Activated CD4-positive, alpha-beta memory T cell treated with anti-CD3 and anti-CD28 coated beads, Interleukin-2, amount 10 ng/mL, durations not matched to agents 7 days and 5 days (primary cell): ENCODE results near the gene DEK. TPM values are rescaled to one million over a fixed set of nuclear protein-coding genes. Genes with fewer than 3 reads are reported as not detected.

ENCODE experiments used
- CTCF ChIA-PET: fragments of 350-600 bp; sonication (Branson Sonifier 250); formaldehyde crosslinking; loops from one replicate; lab custom pipeline; 2021; ENCODE audit warnings: antibody characterized with exemption, inconsistent platforms; lab: Charles Lee
- POLR2A ChIA-PET: fragments of 350-600 bp; sonication (Branson Sonifier 250); formaldehyde crosslinking; loops from one replicate; lab custom pipeline; 2021; ENCODE audit warnings: antibody characterized with exemption; lab: Charles Lee
- DNase-seq: peaks from one replicate; pipeline ENCODE4 v3.0.0-alpha.2; 2020
- H3K27ac Mint-ChIP-seq: one replicate; pipeline ENCODE4 v1.8.0; 2021; ENCODE audit warnings: mild to moderate bottlenecking, mixed read lengths
- H3K27me3 Mint-ChIP-seq: one replicate; pipeline ENCODE4 v1.8.0; 2021; ENCODE audit warnings: mixed read lengths
- H3K36me3 Mint-ChIP-seq: one replicate; pipeline ENCODE4 v1.8.0; 2021; ENCODE audit warnings: low read depth, mixed read lengths
- H3K4me1 Mint-ChIP-seq: one replicate; pipeline ENCODE4 v1.8.0; 2021; ENCODE audit warnings: mixed read lengths
- H3K4me3 Mint-ChIP-seq: one replicate; pipeline ENCODE4 v1.8.0; 2021; ENCODE audit warnings: mild to moderate bottlenecking, mixed read lengths
- H3K9me3 Mint-ChIP-seq: one replicate; pipeline ENCODE4 v1.8.0; 2021; ENCODE audit warnings: mixed read lengths
- total RNA-seq, 2 experiments: library from RNA; stranded (reverse); gene quantifications; one replicate each; pipeline ENCODE4 v1.2.3, GENCODE V29; 2021

DEK gene
- total RNA-seq, 2 experiments from 2014 or later, result 194 to 203 TPM

DNA sequence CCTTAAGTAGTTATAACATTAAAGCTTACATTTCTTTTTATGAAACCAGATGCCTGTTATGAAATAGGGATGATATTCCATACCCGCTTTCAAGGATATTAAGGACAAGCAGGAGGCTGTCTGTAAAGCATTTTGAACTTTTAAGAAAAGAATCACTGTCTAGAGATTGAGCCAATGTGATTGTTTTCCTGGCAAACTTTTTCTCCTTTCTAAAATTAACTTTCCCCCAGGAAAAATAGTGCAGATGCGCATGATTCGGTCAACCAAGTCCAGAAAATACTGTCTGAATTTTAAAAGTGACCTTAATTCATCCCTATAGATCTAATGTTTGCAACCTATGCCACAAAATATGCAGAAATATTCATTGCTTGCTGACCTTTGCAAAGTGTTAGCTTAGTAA is 15.1 kb upstream of the DEK start:
- peaks cover 59% of the 10 kb centered on the region for H3K27me3 Mint-ChIP-seq
- no peaks in the 10 kb centered on the region for H3K36me3 Mint-ChIP-seq
- no peak overlapping the region for H3K27ac Mint-ChIP-seq
- H3K4me3 Mint-ChIP-seq, result no peak overlapping the region
- peaks cover 5% of the 10 kb centered on the region for H3K4me1 Mint-ChIP-seq
- no peak for DNase-seq
- CTCF ChIA-PET, result no interaction called here
- H3K9me3 Mint-ChIP-seq, result no peaks in the 10 kb centered on the region
- POLR2A ChIA-PET, result no interaction called here

DNA sequence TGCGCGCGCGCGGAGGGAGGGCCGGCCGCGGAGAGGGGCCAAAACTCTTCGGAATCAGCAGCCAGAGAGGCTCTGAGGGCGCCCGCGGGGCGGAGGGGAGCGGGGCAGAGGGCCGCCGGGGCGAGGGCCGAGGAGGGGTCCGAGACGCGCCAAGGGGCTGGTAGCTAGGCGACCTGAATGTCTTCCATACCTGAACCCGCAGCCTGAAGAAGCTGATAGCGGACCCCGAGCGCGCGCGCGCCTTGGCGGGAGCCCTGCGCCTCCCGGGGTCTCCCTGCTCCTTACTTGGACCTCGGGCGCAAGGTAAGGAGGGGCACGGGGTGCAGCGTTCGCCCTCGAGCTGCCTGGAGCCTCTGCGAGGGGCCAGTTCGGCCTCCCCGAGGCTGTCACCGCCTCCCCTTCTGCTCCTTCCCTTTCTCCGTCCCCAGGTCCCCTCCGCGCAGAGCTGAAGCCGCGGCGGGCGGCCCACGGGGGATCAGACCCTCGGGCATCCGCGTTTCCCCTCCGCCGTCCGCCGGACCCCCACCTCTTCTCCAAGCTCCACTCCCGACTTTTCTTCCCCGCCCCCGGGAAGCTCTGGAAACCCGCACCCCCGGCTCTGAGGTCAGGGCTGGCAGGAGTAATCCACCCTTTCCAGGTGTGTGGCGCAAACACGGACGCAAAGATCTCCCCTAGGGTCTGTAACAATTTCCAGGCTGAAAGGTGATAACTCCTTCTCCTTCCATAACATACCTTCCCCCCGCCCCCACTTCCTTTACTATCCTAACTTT is 13.1 kb upstream of the DEK start:
- ChIA-PET CTCF (no interaction called here), POLR2A (no interaction called here)
- Mint-ChIP-seq H3K27ac (no peak overlapping the region), H3K4me1 (peaks cover 5% of the 10 kb centered on the region), H3K4me3 (no peak overlapping the region), H3K9me3 (no peaks in the 10 kb centered on the region), H3K36me3 (no peaks in the 10 kb centered on the region), H3K27me3 (peaks cover 59% of the 10 kb centered on the region)
- DNase-seq, result no peak

GRCh38 chr6:18276610-18277236 is 12.4 kb upstream of the DEK start:
- H3K27ac Mint-ChIP-seq, result no peak overlapping the region
- no peaks in the 10 kb centered on the region for H3K9me3 Mint-ChIP-seq

DNA sequence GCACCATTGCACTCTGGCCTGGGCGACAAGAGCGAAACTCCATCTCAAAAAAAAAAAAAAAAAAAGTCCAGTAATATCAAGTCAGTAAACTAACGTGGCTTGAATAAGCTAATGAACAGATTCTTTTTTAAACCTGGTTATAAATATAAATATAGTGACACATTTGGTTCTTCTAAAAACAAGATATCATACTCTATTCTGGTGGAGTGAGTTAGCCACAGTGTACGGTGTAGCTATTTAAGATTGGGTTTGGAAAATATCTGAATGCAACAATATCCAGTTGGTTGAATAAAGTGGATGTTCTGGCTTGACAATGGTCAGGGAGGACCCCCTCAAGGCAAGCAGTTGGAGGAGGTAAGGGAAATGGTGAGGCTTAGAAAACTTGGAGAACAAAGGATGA is 5.9 kb upstream of the DEK start:
- POLR2A ChIA-PET, result no interaction called here

More at GRCh38 chr6:18276610-18277236, 12.4 kb upstream of the DEK start:
- Mint-ChIP-seq H3K4me1 (peaks cover 5% of the 10 kb centered on the region), H3K27me3 (peaks cover 62% of the 10 kb centered on the region), H3K36me3 (no peaks in the 10 kb centered on the region), H3K4me3 (no peak overlapping the region)
- POLR2A ChIA-PET, result no interaction called here
- no peak for DNase-seq
- CTCF ChIA-PET, result no interaction called here

GRCh38 chr6:18269717-18270116 is 5.4 kb upstream of the DEK start:
- DNase-seq, result no peak
- H3K4me3 Mint-ChIP-seq, result no peak overlapping the region
- H3K9me3 Mint-ChIP-seq, result peaks cover 3% of the 10 kb centered on the region
- no peak overlapping the region for H3K27ac Mint-ChIP-seq
- peaks cover 10% of the 10 kb centered on the region for H3K27me3 Mint-ChIP-seq
- peaks cover 6% of the 10 kb centered on the region for H3K36me3 Mint-ChIP-seq
- H3K4me1 Mint-ChIP-seq, result peaks cover 9% of the 10 kb centered on the region
- ChIA-PET POLR2A (no interaction called here), CTCF (no interaction called here)

More for the DNA sequence above, 5.9 kb upstream of the DEK start:
- Mint-ChIP-seq H3K36me3 (peaks cover 1% of the 10 kb centered on the region), H3K27me3 (peaks cover 14% of the 10 kb centered on the region), H3K9me3 (peaks cover 3% of the 10 kb centered on the region), H3K4me3 (no peak overlapping the region), H3K4me1 (peaks cover 4% of the 10 kb centered on the region), H3K27ac (no peak overlapping the region)
- DNase-seq, result no peak
- CTCF ChIA-PET, result no interaction called here

GRCh38 chr6:18269253-18269652 is 4.9 kb upstream of the DEK start:
- Mint-ChIP-seq H3K27ac (no peak overlapping the region), H3K9me3 (peaks cover 3% of the 10 kb centered on the region), H3K27me3 (peaks cover 9% of the 10 kb centered on the region), H3K4me1 (peaks cover 10% of the 10 kb centered on the region), H3K36me3 (peaks cover 6% of the 10 kb centered on the region), H3K4me3 (no peak overlapping the region)
- no peak for DNase-seq
- ChIA-PET POLR2A (no interaction called here), CTCF (no interaction called here)

DNA sequence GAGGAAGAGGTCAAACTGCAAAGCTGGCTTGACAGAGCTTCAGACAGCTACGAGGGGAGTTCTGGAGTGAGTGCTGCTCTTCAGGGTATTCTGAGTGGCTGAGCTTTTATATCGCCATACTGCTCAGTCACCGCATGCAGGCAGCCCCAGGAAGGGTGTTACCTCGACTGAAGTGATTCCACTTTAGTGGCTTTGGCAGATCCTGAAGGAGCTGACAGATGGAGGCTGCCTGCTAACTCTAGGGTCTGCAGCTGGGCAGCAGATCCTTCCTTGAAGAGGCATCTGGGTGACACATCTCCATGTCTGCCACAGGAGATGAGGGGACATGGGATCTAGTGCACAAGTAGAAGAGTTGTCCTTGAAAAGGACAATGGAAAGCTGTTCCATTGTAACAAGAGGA is 3.7 kb upstream of the DEK start:
- Mint-ChIP-seq H3K36me3 (peaks cover 14% of the 10 kb centered on the region), H3K27me3 (peaks cover 7% of the 10 kb centered on the region), H3K4me1 (peaks cover 10% of the 10 kb centered on the region), H3K9me3 (peaks cover 3% of the 10 kb centered on the region), H3K27ac (no peak overlapping the region), H3K4me3 (no peak overlapping the region)
- no peak for DNase-seq
- POLR2A ChIA-PET, result no interaction called here
- CTCF ChIA-PET, result no interaction called here

DNA sequence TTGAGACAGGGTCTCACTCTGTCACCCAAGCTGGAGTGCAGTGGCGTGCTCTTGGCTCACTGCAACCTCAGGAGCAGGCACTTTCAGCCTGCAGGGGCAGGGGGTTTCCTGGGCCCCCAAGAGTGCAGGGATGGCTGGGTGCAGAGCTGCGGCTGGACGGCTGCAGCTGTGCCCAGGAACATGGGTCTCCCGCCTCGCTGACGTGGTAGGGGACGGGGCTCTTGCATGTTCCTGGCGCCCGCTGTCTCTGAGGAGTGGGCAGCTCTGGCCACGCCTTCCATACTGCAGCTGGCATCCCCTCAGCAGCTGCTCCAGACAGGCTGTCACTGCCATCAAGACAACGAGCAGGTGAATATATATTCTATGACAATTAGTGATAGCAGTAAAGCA is 2.2 kb upstream of the DEK start:
- no peak overlapping the region for H3K4me3 Mint-ChIP-seq
- peaks cover 30% of the 10 kb centered on the region for H3K36me3 Mint-ChIP-seq
- ChIA-PET POLR2A (no interaction called here), CTCF (no interaction called here)
- H3K27ac Mint-ChIP-seq, result no peak overlapping the region
- no peak for DNase-seq
- peaks cover 25% of the 10 kb centered on the region for H3K4me1 Mint-ChIP-seq
- no peaks in the 10 kb centered on the region for H3K27me3 Mint-ChIP-seq
- H3K9me3 Mint-ChIP-seq, result peaks cover 3% of the 10 kb centered on the region

GRCh38 chr6:18265787-18266522 is 1.6 kb upstream of the DEK start:
- Mint-ChIP-seq H3K36me3 (peaks cover 35% of the 10 kb centered on the region), H3K9me3 (peaks cover 3% of the 10 kb centered on the region), H3K27me3 (no peaks in the 10 kb centered on the region), H3K27ac (peak overlapping the region; percentile 89), H3K4me1 (peaks cover 30% of the 10 kb centered on the region), H3K4me3 (peak overlapping the region; percentile 93)
- CTCF ChIA-PET, result no interaction called here
- POLR2A ChIA-PET, result interaction anchor here (0.8 to 1.2 kb wide), 2 partner anchors 111 to 564 kb away, joined by 3 read pairs; partner anchors contain the start of genes KDM1B and TPMT
- DNase-seq, result no peak

DNA sequence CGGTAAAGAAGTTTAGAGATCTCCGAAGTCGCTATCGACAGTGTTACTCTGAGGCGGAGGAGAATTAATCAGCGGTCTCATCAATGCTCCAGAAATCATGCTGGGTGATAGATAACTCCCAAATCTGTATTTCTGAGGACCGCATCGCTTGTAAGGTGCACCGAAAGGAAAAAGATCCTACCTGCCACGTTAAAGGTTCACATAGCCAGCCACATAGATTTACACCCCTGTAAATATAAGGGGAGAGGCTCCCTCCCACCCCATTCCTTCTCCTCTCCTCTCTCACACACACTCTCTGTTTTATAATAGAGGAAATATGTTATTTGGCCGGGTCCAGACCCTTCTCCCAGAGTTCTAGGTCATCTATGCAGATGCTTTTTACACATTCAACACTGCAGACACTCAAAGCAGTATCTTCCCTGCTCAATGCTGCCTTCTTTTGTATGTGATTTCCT is 620 bp upstream of the DEK start:
- H3K4me3 Mint-ChIP-seq, result peak overlapping the region; percentile 93
- POLR2A ChIA-PET, result interaction anchor here (0.8 to 2.3 kb wide), 9 partner anchors 10 to 563 kb away, joined by 3 to 7 read pairs (median 3); partner anchors contain the start of genes KDM1B and TPMT
- peaks cover 3% of the 10 kb centered on the region for H3K9me3 Mint-ChIP-seq
- no peaks in the 10 kb centered on the region for H3K27me3 Mint-ChIP-seq
- peaks cover 40% of the 10 kb centered on the region for H3K4me1 Mint-ChIP-seq
- DNase-seq, result no peak
- H3K36me3 Mint-ChIP-seq, result peaks cover 45% of the 10 kb centered on the region
- peak overlapping the region; percentile 89 for H3K27ac Mint-ChIP-seq
- CTCF ChIA-PET, result interaction anchor here (0.6 kb wide), 1 partner anchor 104 kb away, joined by 3 read pairs; no protein-coding TSS in a partner anchor

DNA sequence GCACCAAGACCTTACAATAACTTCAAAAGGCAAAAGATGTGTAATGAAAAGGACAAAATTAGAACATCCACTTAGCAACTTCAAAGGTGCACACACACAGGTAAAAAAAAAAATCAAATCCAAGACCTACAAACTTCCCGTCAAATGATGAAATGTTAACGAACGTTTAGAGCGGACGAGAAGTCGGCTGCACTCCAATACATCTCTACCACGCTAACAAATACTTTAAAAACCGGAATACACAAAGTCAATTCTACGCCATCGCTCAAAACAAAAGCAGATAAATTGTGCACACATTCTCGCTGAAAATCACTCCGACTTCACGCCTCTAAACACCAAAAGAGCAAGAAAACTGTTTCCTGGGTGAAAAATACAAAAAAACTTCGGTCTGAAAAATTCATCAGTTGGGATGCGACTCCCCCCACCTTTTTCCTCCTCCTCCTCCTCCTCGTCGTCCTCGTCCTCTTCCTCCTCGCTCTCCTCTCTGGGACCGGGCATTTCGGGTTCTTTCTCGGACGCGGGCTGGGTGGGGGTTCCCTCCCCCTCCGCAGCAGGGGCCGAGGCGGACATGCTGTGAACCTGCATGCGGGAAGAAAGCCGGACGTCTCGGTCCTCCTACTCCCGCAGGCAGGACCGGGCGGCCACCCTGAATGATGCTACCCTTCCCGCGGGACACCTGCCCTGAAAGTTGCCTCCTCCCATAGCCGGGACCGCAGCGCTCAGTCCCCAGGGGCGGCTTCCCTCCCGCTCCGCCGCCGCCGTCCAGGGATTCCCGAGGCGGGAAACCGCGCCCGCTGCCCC is 712 bp downstream of the DEK start:
- peaks cover 50% of the 10 kb centered on the region for H3K4me1 Mint-ChIP-seq
- no peaks in the 10 kb centered on the region for H3K27me3 Mint-ChIP-seq
- peak overlapping the region; percentile 94 for H3K27ac Mint-ChIP-seq
- H3K9me3 Mint-ChIP-seq, result peaks cover 3% of the 10 kb centered on the region
- ChIA-PET POLR2A (interaction anchor here (0.6 to 2.3 kb wide), 10 partner anchors 9 to 636 kb away, joined by 3 to 7 read pairs (median 4); partner anchors contain the start of genes KDM1B and TPMT), CTCF (interaction anchor here (0.8 kb wide), 1 partner anchor 15 kb away, joined by 3 read pairs; no protein-coding TSS in a partner anchor)
- DNase-seq, result peak; percentile 48
- peak overlapping the region; percentile 93 for H3K4me3 Mint-ChIP-seq
- H3K36me3 Mint-ChIP-seq, result peaks cover 55% of the 10 kb centered on the region
